IMR-90 (cell line): ENCODE results near the gene CR1L. TPM values are rescaled to one million over a fixed set of nuclear protein-coding genes. Genes with fewer than 3 reads are reported as not detected.

Experiments used
- ATAC-seq: fragments of 200-7000 bp; cut with Tn5 transposase; 2 replicates; pipeline ENCODE4 v1.9.1; 2020; ENCODE audit warnings: low read depth, mild to moderate bottlenecking, moderate library complexity
- BruUV-seq: library from RNA; stranded (reverse); fragments of 400-500 nt; replicated peaks from 2 replicates; lab custom pipeline; 2021; lab: Mats Ljungman, UMichigan
- CTCF ChIA-PET: fragments of 300-600 bp; formaldehyde crosslinking; extraction: SDS; loops from one replicate; lab custom pipeline; 2021; ENCODE audit warnings: antibody characterized with exemption; lab: Yijun Ruan, JAX
- POLR2A ChIA-PET: fragments of 300-600 bp; sonication (Branson Sonifier 250); formaldehyde crosslinking; loops from one replicate; lab custom pipeline; 2022; ENCODE audit warnings: antibody characterized with exemption; ENCODE audit not compliant: unreplicated experiment; lab: Charles Lee
- DNase-seq: peaks from one replicate; pipeline ENCODE4 v3.0.0; 2013
- H2AFZ ChIP-seq: replicated peaks from 2 replicates; pipeline ENCODE3; 2013; ENCODE audit warnings: low read length, mild to moderate bottlenecking; ENCODE audit not compliant: poor library complexity
- H2AK5ac ChIP-seq: 2 replicates; pipeline ENCODE4 v1.6.1; 2013; ENCODE audit warnings: low read depth, low read length, inconsistent platforms
- H2AK9ac ChIP-seq: replicated peaks from 2 replicates; pipeline ENCODE3; 2013; ENCODE audit warnings: mild to moderate bottlenecking, low read depth, low read length, moderate library complexity; ENCODE audit not compliant: poor library complexity
- H2BK120ac ChIP-seq: 2 replicates; pipeline ENCODE4 v1.6.1; 2013; ENCODE audit warnings: low read depth, low read length, inconsistent platforms
- H2BK15ac ChIP-seq: 3 replicates; pipeline ENCODE4 v1.6.1; 2013; ENCODE audit warnings: low read depth, low read length, inconsistent platforms
- H2BK20ac ChIP-seq: 2 replicates; pipeline ENCODE4 v1.6.1; 2013; ENCODE audit warnings: low read depth, mild to moderate bottlenecking, inconsistent platforms, low read length, moderate library complexity
- H2BK5ac ChIP-seq: 2 replicates; pipeline ENCODE4 v1.6.1; 2013; ENCODE audit warnings: mild to moderate bottlenecking, low read depth, low read length, inconsistent platforms; ENCODE audit not compliant: poor library complexity, severe bottlenecking
- H3K14ac ChIP-seq: replicated peaks from 2 replicates; pipeline ENCODE4 v1.6.1; 2013; ENCODE audit warnings: low read depth, low read length, inconsistent platforms
- H3K18ac ChIP-seq: 2 replicates; pipeline ENCODE4 v1.6.1; 2013; ENCODE audit warnings: low read depth, low read length, control low read depth
- H3K23ac ChIP-seq: 2 replicates; pipeline ENCODE4 v1.6.1; 2013; ENCODE audit warnings: low read depth, low read length, inconsistent platforms
- H3K27ac ChIP-seq: 2 replicates; pipeline ENCODE4 v1.5.1; 2013; ENCODE audit warnings: mild to moderate bottlenecking, control low read depth, low read length; ENCODE audit not compliant: insufficient read depth
- H3K27me3 ChIP-seq: 2 replicates; pipeline ENCODE4 v1.6.1; 2013; ENCODE audit warnings: low read length; ENCODE audit not compliant: control insufficient read depth, insufficient read depth
- H3K36me3 ChIP-seq: 2 replicates; pipeline ENCODE4 v1.6.1; 2013; ENCODE audit warnings: low read length, mixed read lengths; ENCODE audit not compliant: control insufficient read depth, insufficient read depth
- H3K4ac ChIP-seq: 2 replicates; pipeline ENCODE4 v1.6.1; 2013; ENCODE audit warnings: low read depth, low read length, inconsistent platforms
- H3K4me1 ChIP-seq: 2 replicates; pipeline ENCODE4 v1.6.1; 2013; ENCODE audit warnings: low read length, mixed read lengths; ENCODE audit not compliant: control insufficient read depth, insufficient read depth
- H3K4me2 ChIP-seq: 2 replicates; pipeline ENCODE4 v1.6.1; 2013; ENCODE audit warnings: low read depth, mild to moderate bottlenecking, control low read depth, low read length, moderate library complexity
- H3K4me3 ChIP-seq: 2 replicates; pipeline ENCODE4 v1.5.1; 2013; ENCODE audit warnings: low read depth, mild to moderate bottlenecking, control low read depth, low read length, moderate library complexity; ENCODE audit not compliant: insufficient read depth
- H3K56ac ChIP-seq: 2 replicates; pipeline ENCODE4 v1.6.1; 2013; ENCODE audit warnings: low read length, inconsistent platforms; ENCODE audit not compliant: insufficient read depth; ENCODE audit errors: extremely low read depth
- H3K79me1 ChIP-seq, 2 experiments: 2 replicates each; pipeline ENCODE4 v1.6.1; 2013; ENCODE audit warnings: low read length in 2 of 2, inconsistent platforms in 1 of 2, low read depth in 1 of 2
- H3K9ac ChIP-seq: 2 replicates; pipeline ENCODE4 v1.6.1; 2013; ENCODE audit warnings: low read depth, low read length, control low read depth
- H3K9me1 ChIP-seq: 2 replicates; pipeline ENCODE4 v1.6.1; 2013; ENCODE audit warnings: low read length, inconsistent platforms; ENCODE audit not compliant: insufficient read depth
- H3K9me3 ChIP-seq: 2 replicates; pipeline ENCODE4 v1.6.1; 2013; ENCODE audit warnings: low read length; ENCODE audit not compliant: control insufficient read depth, insufficient read depth
- H4K20me1 ChIP-seq: 2 replicates; pipeline ENCODE4 v1.6.1; 2013; ENCODE audit warnings: low read length, inconsistent platforms; ENCODE audit not compliant: insufficient read depth
- H4K5ac ChIP-seq: 2 replicates; pipeline ENCODE4 v1.6.1; 2013; ENCODE audit warnings: mild to moderate bottlenecking, low read depth, low read length, control low read depth
- H4K8ac ChIP-seq, 2 experiments: 2 replicates each; pipeline ENCODE4 v1.6.1; 2013; ENCODE audit warnings: low read depth in 2 of 2, low read length in 2 of 2, control low read depth in 1 of 2, inconsistent platforms in 1 of 2
- H4K91ac ChIP-seq: 2 replicates; pipeline ENCODE4 v1.6.1; 2013; ENCODE audit warnings: low read depth, low read length, inconsistent platforms; ENCODE audit not compliant: insufficient read depth
- BHLHE40 ChIP-seq: fragments of 150-350 bp; IDR thresholded peaks from 2 replicates; pipeline ENCODE4 v1.6.1; 2016; ENCODE audit warnings: mild to moderate bottlenecking, low read depth, low read length
- CEBPB ChIP-seq: IDR thresholded peaks from 2 replicates; pipeline ENCODE4 v1.6.1; 2012; ENCODE audit warnings: low read depth, low read length, improper control_type of control experiment
- CHD1 ChIP-seq: IDR thresholded peaks from 2 replicates; pipeline ENCODE4 v1.6.1; 2012; ENCODE audit warnings: low read depth, low read length, improper control_type of control experiment
- FOS ChIP-seq: fragments of 150-350 bp; IDR thresholded peaks from 2 replicates; pipeline ENCODE4 v1.6.1; 2016; ENCODE audit warnings: low read depth, low read length
- MAFK ChIP-seq: IDR thresholded peaks from 2 replicates; pipeline ENCODE4 v1.6.1; 2012; ENCODE audit warnings: low read depth, low read length, improper control_type of control experiment
- MAZ ChIP-seq: IDR thresholded peaks from 2 replicates; pipeline ENCODE4 v1.6.1; 2012; ENCODE audit warnings: low read depth, mild to moderate bottlenecking, low read length, improper control_type of control experiment, moderate library complexity, borderline replicate concordance
- MXI1 ChIP-seq: IDR thresholded peaks from 2 replicates; pipeline ENCODE4 v1.6.1; 2012; ENCODE audit warnings: low read depth, mild to moderate bottlenecking, low read length, moderate library complexity, borderline replicate concordance
- NFE2L2 ChIP-seq: fragments of 150-350 bp; IDR thresholded peaks from 2 replicates; pipeline ENCODE4 v1.6.1; 2016; ENCODE audit warnings: low read depth, mild to moderate bottlenecking, low read length
- POLR2A ChIP-seq: IDR thresholded peaks from 2 replicates; pipeline ENCODE4 v1.6.1; 2012; ENCODE audit warnings: mild to moderate bottlenecking, low read depth, low read length
- RAD21 ChIP-seq: IDR thresholded peaks from 2 replicates; pipeline ENCODE4 v1.6.1; 2012; ENCODE audit warnings: low read length, improper control_type of control experiment
- RCOR1 ChIP-seq: IDR thresholded peaks from 2 replicates; pipeline ENCODE4 v1.6.1; 2012; ENCODE audit warnings: mild to moderate bottlenecking, low read length, improper control_type of control experiment; ENCODE audit not compliant: insufficient replicate concordance
- RFX5 ChIP-seq: IDR thresholded peaks from 2 replicates; pipeline ENCODE4 v1.8.0; 2012; ENCODE audit warnings: low read depth, mild to moderate bottlenecking, low read length, moderate library complexity
- WGBS, 2 experiments: methylation state at CpG; one replicate each; pipeline versions ENCODE4 v1.1.5 to v1.1.7; 2013; ENCODE audit warnings: missing lambda C conversion rate in 2 of 2; ENCODE audit not compliant: insufficient read length in 1 of 2; ENCODE audit errors: extremely low coverage in 2 of 2; 5-methylcytosine and 5-hydroxymethylcytosine counted together
- dilution Hi-C: fragments of 300-500 bp; cut with HindIII; formaldehyde crosslinking; loops from one replicate; pipeline ENCODE4 v1.14.3; 2018; ENCODE audit warnings: low sequenced_read_pairs; ENCODE audit not compliant: unreplicated experiment
- in situ Hi-C: fragments of 300-500 bp; cut with MboI; formaldehyde crosslinking; loops from 3 replicates; pipeline ENCODE4 v1.14.3; 2019; ENCODE audit warnings: low sequenced_read_pairs, inconsistent platforms, mixed read lengths
- intact Hi-C: fragments of 100-400 bp; cut with micrococcal nuclease; formaldehyde crosslinking; loops from 2 replicates; pipeline ENCODE4 v1.10.0; 2022
- polyA plus RNA-seq, 3 experiments: library from polyadenylated mRNA; depleted of rRNA; stranded (reverse); fragments of >200 nt; gene quantifications; 2 replicates each; pipeline ENCODE4 v1.2.3, GENCODE V29; 2012; ENCODE audit warnings: low replicate concordance in 1 of 3
- total RNA-seq: library from RNA; depleted of rRNA; stranded (reverse); fragments of >200 nt; gene quantifications from 2 replicates; pipeline ENCODE4 v1.2.3, GENCODE V29; 2012
- TF ChIP-seq, protein P1 (sequence below): fragments of 150-350 bp; IDR thresholded peaks from 2 replicates; pipeline ENCODE4 v1.6.1; 2017; ENCODE audit warnings: mild to moderate bottlenecking, antibody characterized with exemption, low read length, low read depth
- TF ChIP-seq, protein P2 (sequence below): fragments of 150-350 bp; IDR thresholded peaks from 2 replicates; pipeline ENCODE4 v1.6.1; 2016; ENCODE audit warnings: low read depth, mild to moderate bottlenecking, low read length, moderate library complexity, borderline replicate concordance
- TF ChIP-seq, protein P3 (sequence below): conservative IDR thresholded peaks from 2 replicates; pipeline ENCODE4 v1.5.1; 2012; ENCODE audit warnings: mild to moderate bottlenecking, low read depth, low read length, improper control_type of control experiment

CR1L gene
- total and polyA plus RNA-seq, 2 of the 4 experiments (the other 2 are of a cell fraction), result not detected

DNA sequence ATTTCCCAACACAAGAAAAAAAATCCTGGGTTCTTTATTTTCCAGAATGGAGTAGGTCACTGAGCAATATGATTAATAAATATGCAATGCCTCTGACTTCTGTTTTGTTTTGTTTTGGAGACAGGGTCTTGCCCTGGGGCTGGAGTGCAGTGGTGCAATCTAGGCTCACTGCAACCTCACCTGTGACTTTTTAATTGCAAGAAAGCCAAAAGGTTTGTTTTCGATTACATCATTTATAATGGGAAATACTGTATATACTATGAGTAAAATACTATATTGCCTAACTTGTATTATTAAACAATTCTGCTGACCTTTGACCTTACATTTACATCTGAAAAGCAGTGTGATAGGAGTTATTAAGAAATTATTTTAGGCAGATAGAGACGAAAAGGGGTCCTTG, 95.3 kb downstream of the CR1L start:
- H2BK120ac ChIP-seq, result no peak overlapping the region
- no peak overlapping the region for H4K8ac ChIP-seq
- ChIA-PET CTCF (no interaction called here), POLR2A (no interaction called here)
- WGBS, 2 experiments, result no CpG with 5 or more reads among the region's 2 CpGs
- H2BK15ac ChIP-seq, result no peak overlapping the region
- no peak overlapping the region for H3K4ac ChIP-seq
- no peaks in the 10 kb centered on the region for H3K36me3 ChIP-seq
- no peak overlapping the region for H3K27ac ChIP-seq
- H3K9me1 ChIP-seq, result no peaks in the 10 kb centered on the region
- in situ Hi-C loops (no loop called here), intact Hi-C loops (no loop called here), dilution Hi-C loops (no loop called here)
- TF ChIP-seq RAD21, result no peak
- TF ChIP-seq, protein P1, sequence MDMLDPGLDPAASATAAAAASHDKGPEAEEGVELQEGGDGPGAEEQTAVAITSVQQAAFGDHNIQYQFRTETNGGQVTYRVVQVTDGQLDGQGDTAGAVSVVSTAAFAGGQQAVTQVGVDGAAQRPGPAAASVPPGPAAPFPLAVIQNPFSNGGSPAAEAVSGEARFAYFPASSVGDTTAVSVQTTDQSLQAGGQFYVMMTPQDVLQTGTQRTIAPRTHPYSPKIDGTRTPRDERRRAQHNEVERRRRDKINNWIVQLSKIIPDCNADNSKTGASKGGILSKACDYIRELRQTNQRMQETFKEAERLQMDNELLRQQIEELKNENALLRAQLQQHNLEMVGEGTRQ, result no peak
- no peak for TF ChIP-seq RCOR1
- TF ChIP-seq CHD1, result no peak
- TF ChIP-seq MXI1, result no peak
- no peak for TF ChIP-seq RFX5
- TF ChIP-seq NFE2L2, result no peak
- no peak for TF ChIP-seq MAZ
- no peak for TF ChIP-seq BHLHE40
- TF ChIP-seq, protein P2, sequence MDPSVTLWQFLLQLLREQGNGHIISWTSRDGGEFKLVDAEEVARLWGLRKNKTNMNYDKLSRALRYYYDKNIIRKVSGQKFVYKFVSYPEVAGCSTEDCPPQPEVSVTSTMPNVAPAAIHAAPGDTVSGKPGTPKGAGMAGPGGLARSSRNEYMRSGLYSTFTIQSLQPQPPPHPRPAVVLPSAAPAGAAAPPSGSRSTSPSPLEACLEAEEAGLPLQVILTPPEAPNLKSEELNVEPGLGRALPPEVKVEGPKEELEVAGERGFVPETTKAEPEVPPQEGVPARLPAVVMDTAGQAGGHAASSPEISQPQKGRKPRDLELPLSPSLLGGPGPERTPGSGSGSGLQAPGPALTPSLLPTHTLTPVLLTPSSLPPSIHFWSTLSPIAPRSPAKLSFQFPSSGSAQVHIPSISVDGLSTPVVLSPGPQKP, result no peak
- no peak for TF ChIP-seq POLR2A
- TF ChIP-seq CEBPB, result no peak
- TF ChIP-seq MAFK, result no peak
- no peak for TF ChIP-seq FOS
- TF ChIP-seq, protein P3, sequence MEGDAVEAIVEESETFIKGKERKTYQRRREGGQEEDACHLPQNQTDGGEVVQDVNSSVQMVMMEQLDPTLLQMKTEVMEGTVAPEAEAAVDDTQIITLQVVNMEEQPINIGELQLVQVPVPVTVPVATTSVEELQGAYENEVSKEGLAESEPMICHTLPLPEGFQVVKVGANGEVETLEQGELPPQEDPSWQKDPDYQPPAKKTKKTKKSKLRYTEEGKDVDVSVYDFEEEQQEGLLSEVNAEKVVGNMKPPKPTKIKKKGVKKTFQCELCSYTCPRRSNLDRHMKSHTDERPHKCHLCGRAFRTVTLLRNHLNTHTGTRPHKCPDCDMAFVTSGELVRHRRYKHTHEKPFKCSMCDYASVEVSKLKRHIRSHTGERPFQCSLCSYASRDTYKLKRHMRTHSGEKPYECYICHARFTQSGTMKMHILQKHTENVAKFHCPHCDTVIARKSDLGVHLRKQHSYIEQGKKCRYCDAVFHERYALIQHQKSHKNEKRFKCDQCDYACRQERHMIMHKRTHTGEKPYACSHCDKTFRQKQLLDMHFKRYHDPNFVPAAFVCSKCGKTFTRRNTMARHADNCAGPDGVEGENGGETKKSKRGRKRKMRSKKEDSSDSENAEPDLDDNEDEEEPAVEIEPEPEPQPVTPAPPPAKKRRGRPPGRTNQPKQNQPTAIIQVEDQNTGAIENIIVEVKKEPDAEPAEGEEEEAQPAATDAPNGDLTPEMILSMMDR, result no peak
- DNase-seq, result no peak
- no peak overlapping the region for H2BK20ac ChIP-seq
- no peak overlapping the region for H3K9ac ChIP-seq
- no peak overlapping the region for H2BK5ac ChIP-seq
- H2AK9ac ChIP-seq, result no peak overlapping the region
- no peak overlapping the region for H3K14ac ChIP-seq
- H3K56ac ChIP-seq, result no peak overlapping the region
- H2AK5ac ChIP-seq, result no peak overlapping the region
- no peaks in the 10 kb centered on the region for H4K20me1 ChIP-seq
- no peak overlapping the region for H4K5ac ChIP-seq
- no peaks in the 10 kb centered on the region for H3K9me3 ChIP-seq
- no peak overlapping the region for H4K91ac ChIP-seq
- BruUV-seq, result no TSS peak
- no peaks in the 10 kb centered on the region for H3K79me1 ChIP-seq
- no peak overlapping the region for H2AFZ ChIP-seq
- no peaks in the 10 kb centered on the region for H3K27me3 ChIP-seq
- no peak for ATAC-seq
- H3K4me1 ChIP-seq, result no peaks in the 10 kb centered on the region
- no peak overlapping the region for H3K18ac ChIP-seq
- no peak overlapping the region for H3K23ac ChIP-seq
- H3K4me2 ChIP-seq, result no peak overlapping the region
- no peak overlapping the region for H3K4me3 ChIP-seq
